Testis (tissue), 3 donors: ENCODE data around the gene JAKMIP1. TPM values are rescaled to one million over a fixed set of nuclear protein-coding genes. Genes with fewer than 3 reads are reported as not detected.

Experiments
- DNase-seq: peaks from one replicate; pipeline ENCODE4 v3.0.0-alpha.2; 2019
- H3K27ac ChIP-seq, 2 donors: fragments of 200-600 bp; sonication (generic); one replicate each; pipeline ENCODE4 v1.5.1; 2019
- H3K27me3 ChIP-seq: fragments of 200-600 bp; sonication (generic); one replicate; pipeline ENCODE4 v1.5.1; 2019
- H3K36me3 ChIP-seq: fragments of 200-600 bp; sonication (generic); one replicate; pipeline ENCODE4 v1.5.1; 2017; ENCODE audit warnings: low read depth; ENCODE audit errors: missing control alignments
- H3K4me1 ChIP-seq: fragments of 200-600 bp; sonication (generic); one replicate; pipeline ENCODE4 v1.5.1; 2019
- H3K4me3 ChIP-seq, 2 donors: fragments of 200-600 bp; sonication (generic); one replicate each; pipeline ENCODE4 v1.5.1; 2017 to 2019
- H3K9me3 ChIP-seq: fragments of 200-600 bp; sonication (generic); one replicate; pipeline ENCODE4 v1.5.1; 2017
- POLR2A ChIP-seq: fragments of 450-650 bp; IDR thresholded peaks from one replicate; pipeline ENCODE4 v1.6.1; 2017; ENCODE audit warnings: antibody characterized with exemption, mild to moderate bottlenecking, moderate library complexity
- WGBS, 2 donors: methylation state at CpG; one replicate each; pipeline ENCODE4 v1.1.5; 2018; 5-methylcytosine and 5-hydroxymethylcytosine counted together
- intact Hi-C: fragments of 100-400 bp; cut with DNase I; formaldehyde crosslinking; loops from one replicate; pipeline ENCODE4 v1.15.1; 2023; ENCODE audit warnings: low total_unique reads
- polyA plus RNA-seq: library from polyadenylated mRNA; stranded (reverse); fragments of 350-450 nt; fragmentation: Illumina TruSeq; extraction: RNeasy Lipid Tissue Mini Kit (QIAGEN cat#74804); gene quantifications from one replicate; pipeline ENCODE4 v1.2.3, GENCODE V29; 2014; ENCODE audit warnings: low read depth, low replicate concordance; ENCODE audit not compliant: insufficient read depth
- total RNA-seq, 2 donors: library from RNA; depleted of rRNA; stranded (reverse); fragments of >200 nt; gene quantifications; one replicate each; pipeline ENCODE4 v1.2.3, GENCODE V29; 2016
- TF ChIP-seq, protein P1 (sequence below), 3 experiments: fragments of 450-650 bp in 2 of 3; fragments of 200-600 bp in 1 of 3; sonication (generic) in 1 of 3; IDR thresholded peaks; one replicate each; pipeline ENCODE4 v1.5.1; 2016 to 2019; ENCODE audit warnings: antibody characterized with exemption in 3 of 3, mild to moderate bottlenecking in 2 of 3, moderate library complexity in 1 of 3

JAKMIP1 gene
- total and polyA plus RNA-seq, 3 donors from 2014 or later, result 10.7 to 18.1 (median 15.2) TPM

- 91 to 92% methylated on average over 4 to 5 of the region's 5 CpGs for WGBS, 2 donors
- intact Hi-C loops, result no loop called here
- Histone ChIP-seq H3K9me3 (no peaks in the 10 kb centered on the region), H3K4me3 (no peak overlapping the region), H3K36me3 (no peaks in the 10 kb centered on the region), H3K27me3 (no peaks in the 10 kb centered on the region), H3K27ac (no peak overlapping the region), H3K4me1 (no peaks in the 10 kb centered on the region)
- no peak for DNase-seq
- TF ChIP-seq POLR2A, result no peak
- TF ChIP-seq, protein P1, sequence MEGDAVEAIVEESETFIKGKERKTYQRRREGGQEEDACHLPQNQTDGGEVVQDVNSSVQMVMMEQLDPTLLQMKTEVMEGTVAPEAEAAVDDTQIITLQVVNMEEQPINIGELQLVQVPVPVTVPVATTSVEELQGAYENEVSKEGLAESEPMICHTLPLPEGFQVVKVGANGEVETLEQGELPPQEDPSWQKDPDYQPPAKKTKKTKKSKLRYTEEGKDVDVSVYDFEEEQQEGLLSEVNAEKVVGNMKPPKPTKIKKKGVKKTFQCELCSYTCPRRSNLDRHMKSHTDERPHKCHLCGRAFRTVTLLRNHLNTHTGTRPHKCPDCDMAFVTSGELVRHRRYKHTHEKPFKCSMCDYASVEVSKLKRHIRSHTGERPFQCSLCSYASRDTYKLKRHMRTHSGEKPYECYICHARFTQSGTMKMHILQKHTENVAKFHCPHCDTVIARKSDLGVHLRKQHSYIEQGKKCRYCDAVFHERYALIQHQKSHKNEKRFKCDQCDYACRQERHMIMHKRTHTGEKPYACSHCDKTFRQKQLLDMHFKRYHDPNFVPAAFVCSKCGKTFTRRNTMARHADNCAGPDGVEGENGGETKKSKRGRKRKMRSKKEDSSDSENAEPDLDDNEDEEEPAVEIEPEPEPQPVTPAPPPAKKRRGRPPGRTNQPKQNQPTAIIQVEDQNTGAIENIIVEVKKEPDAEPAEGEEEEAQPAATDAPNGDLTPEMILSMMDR (IDR thresholded peaks at IDR 0.05), result no peak
Observed at GRCh38 chr4:6189511-6189910, 10.8 kb downstream of the JAKMIP1 start.

GRCh38 chr4:6188687-6189305 is 11.6 kb downstream of the JAKMIP1 start:
- DNase-seq, result no peak
- WGBS, 2 donors, result 79 to 81% methylated on average over 8 of the region's 8 CpGs
- TF ChIP-seq, protein P1 (IDR thresholded peaks at IDR 0.05), result no peak
- TF ChIP-seq POLR2A, result no peak
- Histone ChIP-seq H3K9me3 (no peaks in the 10 kb centered on the region), H3K27me3 (no peaks in the 10 kb centered on the region), H3K4me3 (no peak overlapping the region), H3K36me3 (no peaks in the 10 kb centered on the region), H3K27ac (no peak overlapping the region), H3K4me1 (no peaks in the 10 kb centered on the region)
- intact Hi-C loops, result no loop called here

DNA sequence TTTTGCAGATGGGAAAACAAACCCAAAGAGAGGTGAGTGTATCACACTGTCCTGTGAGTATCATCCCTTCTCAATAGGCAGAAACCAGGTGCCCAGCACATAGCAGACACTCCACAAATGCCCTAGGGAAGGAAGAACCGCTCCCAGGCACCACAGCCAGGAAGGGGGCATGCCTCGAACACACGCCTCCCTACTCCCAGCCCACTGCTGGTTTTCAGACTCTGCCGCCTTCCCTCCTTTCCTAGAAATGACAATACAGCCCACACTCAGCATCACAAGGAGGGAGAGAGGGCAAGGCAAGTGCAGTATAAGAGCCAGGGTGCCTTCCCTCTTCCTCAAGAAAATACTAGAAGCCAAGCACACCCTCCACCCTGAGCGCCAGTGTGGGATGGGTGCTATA is 16.2 kb downstream of the JAKMIP1 start:
- Histone ChIP-seq H3K4me3 (no peak overlapping the region), H3K27me3 (no peaks in the 10 kb centered on the region), H3K9me3 (no peaks in the 10 kb centered on the region), H3K4me1 (no peaks in the 10 kb centered on the region), H3K36me3 (no peaks in the 10 kb centered on the region), H3K27ac (no peak overlapping the region)
- no peak for DNase-seq
- WGBS, 2 donors, result 82 to 88% methylated on average over 5 of the region's 5 CpGs
- no peak for TF ChIP-seq POLR2A
- TF ChIP-seq, protein P1 (IDR thresholded peaks at IDR 0.05), result no peak
- intact Hi-C loops, result no loop called here

DNA sequence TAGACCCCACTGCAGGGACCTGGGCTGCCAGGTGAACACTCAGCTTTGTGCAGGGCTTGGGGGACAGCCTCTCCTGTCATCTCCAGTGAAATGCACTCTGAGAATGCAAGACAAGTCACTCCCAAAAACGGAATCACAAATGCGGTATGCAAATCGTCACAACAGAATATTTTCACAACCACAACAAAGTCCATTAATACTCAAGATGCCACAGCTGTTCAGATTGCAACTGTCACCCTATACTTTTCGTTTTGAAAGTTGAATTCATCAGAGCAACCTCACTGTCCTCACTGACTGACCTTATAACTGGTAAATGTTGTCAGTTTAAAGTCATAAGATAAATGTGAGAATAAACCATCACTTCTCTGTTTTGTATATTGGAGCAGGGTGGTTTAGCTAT is 16.6 kb downstream of the JAKMIP1 start:
- Histone ChIP-seq H3K27ac (no peak overlapping the region), H3K27me3 (no peaks in the 10 kb centered on the region), H3K4me3 (no peak overlapping the region), H3K9me3 (no peaks in the 10 kb centered on the region), H3K36me3 (no peaks in the 10 kb centered on the region), H3K4me1 (no peaks in the 10 kb centered on the region)
- TF ChIP-seq, protein P1 (IDR thresholded peaks at IDR 0.05), result no peak
- no peak for TF ChIP-seq POLR2A
- WGBS, 2 donors, result 83 to 85% methylated on average over 4 of the region's 4 CpGs
- intact Hi-C loops, result no loop called here
- DNase-seq, result no peak
